ENCODE measurements around the gene LAPTM4A. TPM values are rescaled to one million over a fixed set of nuclear protein-coding genes. Genes with fewer than 3 reads are reported as not detected.
"Not testable (repeated sequence)": the region's sequence is repeated elsewhere in the genome, so short reads cannot be mapped to it uniquely, and the experiment has no call there.

The LAPTM4A gene
- polyA plus RNA-seq, 4 donors, result 47.6 to 269 (median 157) TPM

GRCh38 chr2:20080839-20081415 is 29.5 kb upstream of the LAPTM4A start:
- Histone ChIP-seq H3K27ac (ENCODE audit: low read depth in 1 of 3, low read length in 2 of 3) (no peak overlapping the region), H3K36me3 (ENCODE audit: control insufficient read depth in 3 of 3, insufficient read depth in 2 of 3, low read depth in 1 of 3, low read length in 3 of 3) (no peaks in the 10 kb centered on the region), H3K4me3 (ENCODE audit: low read depth in 1 of 3, low read length in 3 of 3) (no peak overlapping the region), H3K27me3 (ENCODE audit: control insufficient read depth in 3 of 3, insufficient read depth in 3 of 3, low read length in 3 of 3) (no peaks in the 10 kb centered on the region), H3K4me1 (ENCODE audit: control insufficient read depth in 3 of 3, insufficient read depth in 2 of 3, low read depth in 1 of 3, low read length in 2 of 3) (peaks cover 0 to 5% (median 0%) of the 10 kb centered on the region in 3 donors), H3K9me3 (ENCODE audit: control insufficient read depth in 2 of 2, insufficient read depth in 1 of 2, low read depth in 1 of 2, low read length in 1 of 2) (peaks cover 0 to 10% of the 10 kb centered on the region in 2 donors)
- DNase-seq (no peak), FAIRE-seq (no peak)
- WGBS, 3 donors, result 58 to 69% (median 66%) methylated on average over 8 of the region's 8 CpGs

GRCh38 chr2:20080428-20080827 is 29.0 kb upstream of the LAPTM4A start:
- DNase-seq, result no peak
- H3K27me3 ChIP-seq (ENCODE audit: control insufficient read depth in 3 of 3, insufficient read depth in 3 of 3, low read length in 3 of 3), result no peaks in the 10 kb centered on the region
- H3K4me3 ChIP-seq (ENCODE audit: low read depth in 1 of 3, low read length in 3 of 3), result no peak overlapping the region
- WGBS, 3 donors, result 81 to 96% (median 90%) methylated on average over 10 of the region's 10 CpGs
- no peaks in the 10 kb centered on the region for H3K36me3 ChIP-seq (ENCODE audit: control insufficient read depth in 3 of 3, insufficient read depth in 2 of 3, low read depth in 1 of 3, low read length in 3 of 3)
- FAIRE-seq, result no peak
- H3K27ac ChIP-seq (ENCODE audit: low read depth in 1 of 3, low read length in 2 of 3), result no peak overlapping the region
- H3K4me1 ChIP-seq (ENCODE audit: control insufficient read depth in 3 of 3, insufficient read depth in 2 of 3, low read depth in 1 of 3, low read length in 2 of 3), result peaks cover 0 to 5% (median 0%) of the 10 kb centered on the region in 3 donors
- peaks cover 0 to 10% of the 10 kb centered on the region in 2 donors for H3K9me3 ChIP-seq (ENCODE audit: control insufficient read depth in 2 of 2, insufficient read depth in 1 of 2, low read depth in 1 of 2, low read length in 1 of 2)

- no peaks in the 10 kb centered on the region for H3K27me3 ChIP-seq (ENCODE audit: control insufficient read depth in 3 of 3, insufficient read depth in 3 of 3, low read length in 3 of 3)
- FAIRE-seq (no peak), DNase-seq (no peak)
- peaks cover 0 to 10% of the 10 kb centered on the region in 2 donors for H3K9me3 ChIP-seq (ENCODE audit: control insufficient read depth in 2 of 2, insufficient read depth in 1 of 2, low read depth in 1 of 2, low read length in 1 of 2)
- H3K27ac ChIP-seq (ENCODE audit: low read depth in 1 of 3, low read length in 2 of 3), result no peak overlapping the region
- 86 to 88% (median 87%) methylated on average over 6 of the region's 6 CpGs for WGBS, 3 donors
- H3K4me3 ChIP-seq (ENCODE audit: low read depth in 1 of 3, low read length in 3 of 3), result no peak overlapping the region
- H3K36me3 ChIP-seq (ENCODE audit: control insufficient read depth in 3 of 3, insufficient read depth in 2 of 3, low read depth in 1 of 3, low read length in 3 of 3), result no peaks in the 10 kb centered on the region
- H3K4me1 ChIP-seq (ENCODE audit: control insufficient read depth in 3 of 3, insufficient read depth in 2 of 3, low read depth in 1 of 3, low read length in 2 of 3), result peaks cover 0 to 5% (median 0%) of the 10 kb centered on the region in 3 donors
Measured at GRCh38 chr2:20079546-20080115, 28.2 kb upstream of the LAPTM4A start.

- Histone ChIP-seq H3K36me3 (ENCODE audit: control insufficient read depth in 3 of 3, insufficient read depth in 2 of 3, low read depth in 1 of 3, low read length in 3 of 3) (no peaks in the 10 kb centered on the region), H3K27ac (ENCODE audit: low read depth in 1 of 3, low read length in 2 of 3) (no peak overlapping the region), H3K9me3 (ENCODE audit: control insufficient read depth in 2 of 2, insufficient read depth in 1 of 2, low read depth in 1 of 2, low read length in 1 of 2) (peaks cover 0 to 10% of the 10 kb centered on the region in 2 donors), H3K4me3 (ENCODE audit: low read depth in 1 of 3, low read length in 3 of 3) (no peak overlapping the region), H3K27me3 (ENCODE audit: control insufficient read depth in 3 of 3, insufficient read depth in 3 of 3, low read length in 3 of 3) (no peaks in the 10 kb centered on the region), H3K4me1 (ENCODE audit: control insufficient read depth in 3 of 3, insufficient read depth in 2 of 3, low read depth in 1 of 3, low read length in 2 of 3) (peaks cover 0 to 5% (median 0%) of the 10 kb centered on the region in 3 donors)
- DNase-seq (no peak), FAIRE-seq (no peak)
- 86 to 88% (median 87%) methylated on average over 4 of the region's 4 CpGs for WGBS, 3 donors
Measured at GRCh38 chr2:20077411-20077940, 26.0 kb upstream of the LAPTM4A start.

GRCh38 chr2:20076757-20077156 is 25.3 kb upstream of the LAPTM4A start:
- Histone ChIP-seq H3K27me3 (ENCODE audit: control insufficient read depth in 3 of 3, insufficient read depth in 3 of 3, low read length in 3 of 3) (no peaks in the 10 kb centered on the region), H3K9me3 (ENCODE audit: control insufficient read depth in 2 of 2, insufficient read depth in 1 of 2, low read depth in 1 of 2, low read length in 1 of 2) (peaks cover 0 to 4% of the 10 kb centered on the region in 2 donors), H3K36me3 (ENCODE audit: control insufficient read depth in 3 of 3, insufficient read depth in 2 of 3, low read depth in 1 of 3, low read length in 3 of 3) (no peaks in the 10 kb centered on the region), H3K4me3 (ENCODE audit: low read depth in 1 of 3, low read length in 3 of 3) (no peak overlapping the region), H3K4me1 (ENCODE audit: control insufficient read depth in 3 of 3, insufficient read depth in 2 of 3, low read depth in 1 of 3, low read length in 2 of 3) (peaks cover 0 to 9% (median 0%) of the 10 kb centered on the region in 3 donors), H3K27ac (ENCODE audit: low read depth in 1 of 3, low read length in 2 of 3) (no peak overlapping the region)
- 86 to 89% (median 88%) methylated on average over 6 of the region's 6 CpGs for WGBS, 3 donors
- DNase-seq (no peak), FAIRE-seq (no peak)

- WGBS, 3 donors, result 70 to 83% (median 73%) methylated on average over 8 of the region's 8 CpGs
- FAIRE-seq (no peak), DNase-seq (no peak)
- no peak overlapping the region for H3K27ac ChIP-seq (ENCODE audit: low read depth in 1 of 3, low read length in 2 of 3)
- no peaks in the 10 kb centered on the region for H3K36me3 ChIP-seq (ENCODE audit: control insufficient read depth in 3 of 3, insufficient read depth in 2 of 3, low read depth in 1 of 3, low read length in 3 of 3)
- no peak overlapping the region for H3K4me3 ChIP-seq (ENCODE audit: low read depth in 1 of 3, low read length in 3 of 3)
- peaks cover 0 to 4% of the 10 kb centered on the region in 2 donors for H3K9me3 ChIP-seq (ENCODE audit: control insufficient read depth in 2 of 2, insufficient read depth in 1 of 2, low read depth in 1 of 2, low read length in 1 of 2)
- peaks cover 0 to 9% (median 0%) of the 10 kb centered on the region in 3 donors for H3K4me1 ChIP-seq (ENCODE audit: control insufficient read depth in 3 of 3, insufficient read depth in 2 of 3, low read depth in 1 of 3, low read length in 2 of 3)
- no peaks in the 10 kb centered on the region for H3K27me3 ChIP-seq (ENCODE audit: control insufficient read depth in 3 of 3, insufficient read depth in 3 of 3, low read length in 3 of 3)
Measured at GRCh38 chr2:20074901-20075300, 23.5 kb upstream of the LAPTM4A start.

GRCh38 chr2:20074046-20074648 is 22.7 kb upstream of the LAPTM4A start:
- H3K9me3 ChIP-seq (ENCODE audit: control insufficient read depth in 2 of 2, insufficient read depth in 1 of 2, low read depth in 1 of 2, low read length in 1 of 2); H3K4me3 ChIP-seq (ENCODE audit: low read depth in 1 of 3, low read length in 3 of 3); H3K36me3 ChIP-seq (ENCODE audit: control insufficient read depth in 3 of 3, insufficient read depth in 2 of 3, low read depth in 1 of 3, low read length in 3 of 3); H3K4me1 ChIP-seq (ENCODE audit: control insufficient read depth in 3 of 3, insufficient read depth in 2 of 3, low read depth in 1 of 3, low read length in 2 of 3); H3K27ac ChIP-seq (ENCODE audit: low read depth in 1 of 3, low read length in 2 of 3); FAIRE-seq; H3K27me3 ChIP-seq (ENCODE audit: control insufficient read depth in 3 of 3, insufficient read depth in 3 of 3, low read length in 3 of 3): not testable (repeated sequence)
- WGBS, 3 donors, result 26 to 55% (median 31%) methylated on average over 9 of the region's 9 CpGs
- peak in 1 of 2 donors; percentile 25 for DNase-seq

- FAIRE-seq (no peak), DNase-seq (no peak)
- no peaks in the 10 kb centered on the region for H3K36me3 ChIP-seq (ENCODE audit: control insufficient read depth in 3 of 3, insufficient read depth in 2 of 3, low read depth in 1 of 3, low read length in 3 of 3)
- H3K4me3 ChIP-seq (ENCODE audit: low read depth in 1 of 3, low read length in 3 of 3), result no peak overlapping the region
- peaks cover 0 to 4% of the 10 kb centered on the region in 2 donors for H3K9me3 ChIP-seq (ENCODE audit: control insufficient read depth in 2 of 2, insufficient read depth in 1 of 2, low read depth in 1 of 2, low read length in 1 of 2)
- no peaks in the 10 kb centered on the region for H3K27me3 ChIP-seq (ENCODE audit: control insufficient read depth in 3 of 3, insufficient read depth in 3 of 3, low read length in 3 of 3)
- WGBS, 3 donors, result 46 to 65% (median 47%) methylated on average over 2 of the region's 2 CpGs
- peaks cover 0 to 9% (median 0%) of the 10 kb centered on the region in 3 donors for H3K4me1 ChIP-seq (ENCODE audit: control insufficient read depth in 3 of 3, insufficient read depth in 2 of 3, low read depth in 1 of 3, low read length in 2 of 3)
- no peak overlapping the region for H3K27ac ChIP-seq (ENCODE audit: low read depth in 1 of 3, low read length in 2 of 3)
Measured at GRCh38 chr2:20073460-20073859, 22.0 kb upstream of the LAPTM4A start.

Measured in small intestine (tissue), 7 donors.